ENCODE data around the gene PIP4K2A. TPM values are rescaled to one million over a fixed set of nuclear protein-coding genes. Genes with fewer than 3 reads are reported as not detected.

Gene PIP4K2A
- total and polyA plus RNA-seq, 2 of the 13 experiments (the other 11 are each of a cell fraction or from before 2014, with no cell fraction given): 9.1 to 22.6 TPM

GRCh38 chr10:22628309-22628708, 86.1 kb downstream of the PIP4K2A start:
- H3K9ac ChIP-seq (ENCODE audit: insufficient read depth, low read depth, low read length): no peak overlapping the region
- no peaks in the 10 kb centered on the region for H3K27me3 ChIP-seq (ENCODE audit: control insufficient read depth in 1 of 2, insufficient read depth in 2 of 2, low read length in 2 of 2)
- WGBS (ENCODE audit: low lambda C conversion rate): 97% methylated on average over 5 of the region's 5 CpGs
- no peaks in the 10 kb centered on the region for H3K9me3 ChIP-seq (ENCODE audit: low read length)
- peaks cover 83% of the 10 kb centered on the region for H3K4me1 ChIP-seq (ENCODE audit: insufficient read depth, low read length)
- ATAC-seq (no peak), FAIRE-seq (no peak), DNase-seq (ENCODE audit: low spot score) (no peak)
- no peak overlapping the region for H3K4me2 ChIP-seq (ENCODE audit: low read depth, low read length)
- no peaks in the 10 kb centered on the region for H4K20me1 ChIP-seq (ENCODE audit: insufficient read depth, low read length)
- H3K27ac ChIP-seq (ENCODE audit: extremely low read length, insufficient read depth, low read length): no peak overlapping the region
- H3K79me2 ChIP-seq (ENCODE audit: insufficient read depth, low read length): peaks cover 17% of the 10 kb centered on the region
- H3K36me3 ChIP-seq (replicated peaks in 1 of 2; ENCODE audit: control insufficient read depth in 1 of 2, insufficient read depth in 2 of 2, low read length in 2 of 2): no peaks in the 10 kb centered on the region; a peak in 1 of 5 replicates
- no peak overlapping the region for H3K4me3 ChIP-seq (replicated peaks in 1 of 3; ENCODE audit: insufficient read depth in 1 of 3, low read depth in 2 of 3, low read length in 3 of 3)
- ChIA-PET POLR2A (no interaction called here), CTCF (ENCODE audit: low intra/inter-chr PET ratio, low total read pairs) (no interaction called here)
- no TSS peak for BruUV-seq (replicated peaks)
- intact Hi-C loops (cut with micrococcal nuclease; ENCODE audit: unreplicated experiment): loop anchor here (5.0 kb wide), 1 partner anchor 34 kb away; no protein-coding TSS in a partner anchor
- in situ Hi-C loops (cut with HindIII; ENCODE audit: extremely low pct_ligation_motif_present, low pct_unique_long_range_greater_than_20kb): no loop called here
- H2AFZ ChIP-seq (ENCODE audit: low read length): no peak overlapping the region
- no peak for TF ChIP-seq HNF1A (IDR thresholded peaks at IDR 0.05; ENCODE audit: low read depth)
- no peak for TF ChIP-seq HNF1A (CRISPR knock-in tag; IDR thresholded peaks at IDR 0.05; ENCODE audit: borderline replicate concordance)
- no peak for TF ChIP-seq ZFP91 (CRISPR knock-in tag; IDR thresholded peaks at IDR 0.05; ENCODE audit: borderline replicate concordance)
- no peak for TF ChIP-seq ATF7-NPFF (CRISPR knock-in tag; IDR thresholded peaks at IDR 0.05; ENCODE audit: low read depth)
- TF ChIP-seq CENPX (CRISPR knock-in tag; IDR thresholded peaks at IDR 0.05): no peak
- TF ChIP-seq ZSCAN25 (CRISPR knock-in tag; IDR thresholded peaks at IDR 0.05): no peak
- TF ChIP-seq U2AF2 (IDR thresholded peaks at IDR 0.05; ENCODE audit: low read depth, low read length): no peak
- no peak for TF ChIP-seq CCAR2 (optimal IDR thresholded peaks at IDR 0.05; ENCODE audit: low read depth, low read length)
- TF ChIP-seq MNT (IDR thresholded peaks at IDR 0.05): no peak
- no peak for TF ChIP-seq ZNF580 (CRISPR knock-in tag; IDR thresholded peaks at IDR 0.05; ENCODE audit: borderline replicate concordance, low read depth)
- no peak for TF ChIP-seq DRAP1 (CRISPR knock-in tag; IDR thresholded peaks at IDR 0.05)
- no peak for TF ChIP-seq TGIF2 (CRISPR knock-in tag; IDR thresholded peaks at IDR 0.05)
- TF ChIP-seq NFIB (CRISPR knock-in tag; IDR thresholded peaks at IDR 0.05; ENCODE audit: borderline replicate concordance): no peak
- TF ChIP-seq ZBTB7A (CRISPR knock-in tag; IDR thresholded peaks at IDR 0.05): no peak
- TF ChIP-seq PHB2 (IDR thresholded peaks at IDR 0.05; ENCODE audit: partially characterized antibody): no peak
- no peak for TF ChIP-seq TMF1 (CRISPR knock-in tag; IDR thresholded peaks at IDR 0.05; ENCODE audit: low read depth)
- TF ChIP-seq ZNF121 (CRISPR knock-in tag; IDR thresholded peaks at IDR 0.05): no peak
- no peak for TF ChIP-seq ZBTB20 (CRISPR knock-in tag; IDR thresholded peaks at IDR 0.05; ENCODE audit: borderline replicate concordance, low read depth)
